DMS153 treated with DMSO at 0.1 percent for 48 hours (cell line): ENCODE results near the gene SARS2.
"Not testable (repeated sequence)": the region's sequence is repeated elsewhere in the genome, so short reads cannot be mapped to it uniquely, and the experiment has no call there.

ENCODE experiments used
- DNase-seq: peaks from one replicate; lab custom pipeline; 2025; ENCODE audit not compliant: unreplicated experiment; lab: John Stamatoyannopoulos, UW

Gene SARS2

DNA sequence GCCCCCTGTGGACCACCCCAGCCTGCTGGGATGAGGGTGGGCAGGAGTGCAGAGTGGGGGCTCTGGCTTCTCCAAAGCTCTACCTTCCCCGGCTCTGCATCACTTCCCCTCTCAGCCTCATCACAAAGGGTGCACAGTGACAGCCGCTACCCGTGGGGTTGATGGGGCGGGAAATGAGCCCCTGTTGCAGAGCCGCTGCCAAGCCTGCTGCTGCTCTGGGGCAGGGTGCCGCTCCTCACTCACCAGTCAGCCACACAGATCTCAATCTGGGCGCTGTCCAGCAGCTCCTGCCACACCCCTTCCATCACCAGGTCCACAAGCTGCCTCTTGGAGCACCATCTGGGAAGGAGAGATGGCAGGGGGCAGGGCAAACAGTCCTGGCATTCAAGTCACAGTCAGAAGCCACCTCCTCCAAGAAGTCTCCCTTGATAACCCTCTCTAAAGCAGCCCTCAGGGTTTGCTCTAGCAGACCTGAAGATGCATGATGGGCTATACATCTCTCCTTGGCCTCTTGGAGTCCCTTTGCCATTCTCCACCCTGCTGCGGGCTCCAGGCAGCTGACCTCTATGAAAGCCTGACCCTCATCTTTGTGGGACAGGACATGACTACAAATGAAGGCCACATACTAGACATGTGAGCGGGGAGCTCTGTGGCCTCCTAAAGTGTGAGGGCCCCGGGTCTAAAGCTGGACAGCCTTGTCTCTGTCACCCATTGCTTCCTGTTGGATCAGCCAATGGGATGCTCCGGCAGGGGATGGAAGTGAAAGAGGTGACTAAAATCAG is 15.9 kb upstream of the SARS2 start:
- no peak for DNase-seq

DNA sequence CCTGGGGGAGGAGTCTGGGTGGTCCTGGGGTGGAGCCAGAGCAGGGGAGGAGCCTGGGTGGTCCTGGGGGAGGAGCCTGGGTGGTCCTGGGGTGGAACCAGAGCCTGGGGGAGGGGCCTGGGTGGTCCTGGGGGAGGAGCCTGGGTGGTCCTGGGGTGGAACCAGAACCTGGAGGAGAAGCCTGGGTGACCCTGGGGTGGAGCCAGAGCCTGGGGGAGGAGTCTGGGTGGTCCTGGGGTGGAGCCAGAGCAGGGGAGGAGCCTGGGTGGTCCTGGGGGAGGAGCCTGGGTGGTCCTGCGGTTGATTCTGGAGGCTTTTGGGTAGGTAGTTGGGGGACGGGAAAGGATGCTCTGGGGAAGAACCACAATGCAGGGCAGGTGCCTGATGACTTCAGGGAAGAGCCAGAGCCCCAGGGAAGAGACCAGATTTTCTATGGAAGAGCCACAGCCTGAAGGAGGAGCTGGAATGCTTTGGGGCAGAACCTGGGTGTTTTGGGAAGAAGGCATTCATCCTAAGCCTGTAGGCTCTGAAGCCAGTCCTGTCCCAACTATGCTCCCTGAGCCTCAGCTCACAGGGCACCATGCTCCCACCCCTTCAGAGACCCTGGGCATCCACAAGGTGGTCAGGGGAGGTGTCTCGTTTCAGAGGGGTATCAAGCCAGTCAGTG is 15.1 kb upstream of the SARS2 start:
- no peak for DNase-seq

- DNase-seq = no peak
Measured at GRCh38 chr19:38944981-38945506, 14.5 kb upstream of the SARS2 start.

DNA sequence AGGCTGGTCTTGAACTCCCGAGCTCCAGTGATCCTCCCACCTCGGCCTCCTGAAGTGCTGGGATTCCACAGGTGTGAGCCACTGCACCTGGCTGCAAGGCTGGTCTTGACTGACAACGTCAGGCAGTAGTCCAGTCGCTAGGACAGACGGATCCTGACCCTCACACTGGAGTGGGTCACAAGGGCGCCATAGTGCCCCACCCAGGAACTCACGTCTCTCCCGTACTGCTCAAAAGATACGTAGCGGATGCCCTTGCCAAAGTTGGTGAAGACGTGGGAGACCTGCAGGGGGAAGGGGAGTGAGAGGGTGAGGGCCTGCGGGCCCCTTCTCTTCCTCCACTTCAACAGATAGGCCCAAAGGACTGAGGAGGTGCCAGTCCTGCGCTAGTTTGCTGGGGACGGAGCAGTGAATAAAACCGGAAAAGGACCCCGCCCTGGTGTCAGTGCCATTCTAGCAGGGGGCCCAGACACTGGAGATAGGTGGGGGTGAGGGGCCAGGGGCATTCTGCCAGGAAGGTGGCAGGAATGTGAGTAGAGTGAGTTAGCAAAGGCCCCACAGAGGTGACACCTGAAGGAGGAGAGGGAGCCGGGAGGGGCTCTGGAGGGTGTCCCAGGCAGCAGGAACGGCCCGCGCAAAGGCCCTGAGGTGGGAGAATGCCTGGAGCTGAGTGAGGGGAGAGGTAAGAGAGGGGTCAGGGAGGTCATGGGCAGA is 12.1 kb upstream of the SARS2 start:
- no peak for DNase-seq

- no peak for DNase-seq
Measured at GRCh38 chr19:38941979-38942378, 11.4 kb upstream of the SARS2 start.

- DNase-seq = not testable (repeated sequence)
Measured at GRCh38 chr19:38941466-38941865, 10.9 kb upstream of the SARS2 start.

- DNase-seq = no peak
Measured at GRCh38 chr19:38939957-38940356, 9.4 kb upstream of the SARS2 start.

DNA sequence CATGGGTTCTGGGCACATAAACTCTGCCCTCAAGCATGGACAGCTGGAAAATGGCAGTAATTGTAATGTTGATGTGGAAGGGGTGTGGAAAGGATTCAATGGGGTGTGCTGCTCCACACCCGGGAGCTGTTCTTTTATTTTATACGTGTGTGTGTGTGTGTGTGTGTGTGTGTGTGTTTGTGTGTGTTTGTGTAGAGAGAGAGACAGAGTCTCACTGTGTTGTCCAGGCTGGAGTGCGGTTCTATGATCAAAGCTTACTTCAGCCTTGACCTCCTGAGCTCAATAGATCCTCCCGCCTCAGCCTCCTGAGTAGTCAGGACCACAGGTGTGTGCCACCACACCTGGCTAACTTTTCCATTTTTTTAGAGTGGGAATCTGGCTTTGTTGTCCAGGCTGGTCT is 3.0 kb upstream of the SARS2 start:
- no peak for DNase-seq

DNA sequence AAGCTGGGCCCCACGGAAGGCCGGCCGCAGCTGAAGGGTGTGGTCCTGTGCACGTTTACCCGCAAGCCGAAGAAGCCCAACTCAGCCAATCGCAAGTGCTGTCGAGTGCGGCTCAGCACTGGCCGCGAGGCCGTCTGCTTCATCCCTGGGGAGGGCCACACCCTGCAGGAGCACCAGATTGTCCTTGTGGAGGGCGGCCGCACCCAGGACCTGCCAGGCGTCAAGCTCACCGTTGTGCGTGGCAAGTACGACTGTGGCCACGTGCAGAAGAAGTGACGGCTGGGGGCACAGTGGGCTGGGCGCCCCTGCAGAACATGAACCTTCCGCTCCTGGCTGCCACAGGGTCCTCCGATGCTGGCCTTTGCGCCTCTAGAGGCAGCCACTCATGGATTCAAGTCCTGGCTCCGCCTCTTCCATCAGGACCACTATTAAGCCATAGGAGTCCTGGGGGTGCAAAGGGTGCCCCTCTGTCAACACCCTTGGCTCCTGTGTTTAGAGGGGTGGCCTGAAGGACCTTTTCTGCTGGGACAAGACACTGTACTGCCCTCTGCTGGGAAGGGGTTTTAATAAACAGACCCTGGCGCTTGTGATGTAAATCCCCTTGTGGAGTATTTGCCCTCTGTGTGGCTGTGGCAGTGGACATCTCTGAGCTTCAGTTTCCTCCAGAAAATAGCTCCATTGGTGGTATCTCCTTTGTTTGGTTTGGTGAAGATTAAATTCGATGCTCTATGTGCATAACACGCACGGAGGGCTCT is 2.0 kb upstream of the SARS2 start:
- no peak for DNase-seq

- no peak for DNase-seq
Measured at GRCh38 chr19:38931521-38931793, 894 bp upstream of the SARS2 start.

DNA sequence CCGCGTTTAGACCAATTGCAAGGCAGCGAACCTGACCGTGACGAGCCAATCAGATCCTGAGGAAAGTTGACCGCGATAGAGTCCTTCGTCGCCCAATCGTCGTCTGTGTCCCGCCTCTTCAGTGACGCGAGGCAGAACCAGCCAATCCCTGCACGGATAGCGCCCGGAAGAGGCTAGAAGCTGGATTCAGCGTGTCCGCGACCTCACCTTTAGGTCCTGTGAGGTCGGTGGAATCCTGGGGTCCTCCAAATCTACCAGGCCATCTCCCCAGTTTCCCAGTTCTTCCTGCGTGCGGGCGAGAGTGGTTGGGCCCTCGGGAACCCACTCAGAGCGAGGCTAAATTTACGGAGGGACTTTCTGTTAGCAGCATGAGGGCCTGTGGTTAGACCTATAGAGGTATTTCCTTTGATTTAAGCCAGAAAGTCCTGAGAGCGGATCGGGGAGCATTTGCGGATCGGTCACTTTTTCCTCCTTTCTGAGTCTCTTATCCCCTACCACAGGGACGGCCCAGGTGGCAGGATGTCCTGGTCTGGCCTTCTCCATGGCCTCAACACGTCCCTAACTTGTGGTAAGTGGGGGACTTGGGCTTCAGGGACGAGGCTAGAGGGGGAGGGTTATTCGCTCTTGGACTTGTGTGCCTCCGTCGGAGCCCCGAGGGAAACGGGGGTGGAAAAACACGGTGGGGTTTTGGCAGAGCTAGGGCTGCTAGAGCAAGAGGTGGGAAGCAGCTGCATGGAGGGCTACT is 385 bp upstream of the SARS2 start, which contains the start of gene MRPS12:
Gene MRPS12, plus strand, starts transcription at position 169 of the 745 bp plus-strand sequence. Its CDS starts 351 bp downstream, at position 520.
- peak; percentile 96 for DNase-seq

GRCh38 chr19:38928391-38929001 is 2.1 kb downstream of the SARS2 start:
- DNase-seq = no peak

DNA sequence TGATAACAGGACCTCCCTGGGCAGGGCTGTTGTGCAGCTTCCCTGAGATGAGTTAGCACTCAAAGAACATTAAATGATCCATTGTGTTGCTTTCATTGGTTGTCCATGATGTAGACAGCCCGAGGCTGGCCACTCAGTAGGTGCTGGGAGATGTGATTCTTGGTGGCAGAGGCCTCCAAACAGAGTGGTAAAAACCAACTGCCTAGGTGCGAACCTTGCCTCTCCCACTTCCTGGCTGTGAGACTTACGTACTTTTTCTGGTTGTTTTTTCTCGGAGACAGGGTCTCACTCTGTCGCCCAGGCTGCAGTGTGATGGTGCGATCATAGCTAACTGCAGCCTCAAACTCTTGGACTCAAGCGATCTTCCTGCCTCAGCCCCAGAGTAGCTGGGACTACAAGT is 6.2 kb downstream of the SARS2 start:
- DNase-seq = no peak

GRCh38 chr19:38922482-38922881 is 8.1 kb downstream of the SARS2 start:
- no peak for DNase-seq

DNA sequence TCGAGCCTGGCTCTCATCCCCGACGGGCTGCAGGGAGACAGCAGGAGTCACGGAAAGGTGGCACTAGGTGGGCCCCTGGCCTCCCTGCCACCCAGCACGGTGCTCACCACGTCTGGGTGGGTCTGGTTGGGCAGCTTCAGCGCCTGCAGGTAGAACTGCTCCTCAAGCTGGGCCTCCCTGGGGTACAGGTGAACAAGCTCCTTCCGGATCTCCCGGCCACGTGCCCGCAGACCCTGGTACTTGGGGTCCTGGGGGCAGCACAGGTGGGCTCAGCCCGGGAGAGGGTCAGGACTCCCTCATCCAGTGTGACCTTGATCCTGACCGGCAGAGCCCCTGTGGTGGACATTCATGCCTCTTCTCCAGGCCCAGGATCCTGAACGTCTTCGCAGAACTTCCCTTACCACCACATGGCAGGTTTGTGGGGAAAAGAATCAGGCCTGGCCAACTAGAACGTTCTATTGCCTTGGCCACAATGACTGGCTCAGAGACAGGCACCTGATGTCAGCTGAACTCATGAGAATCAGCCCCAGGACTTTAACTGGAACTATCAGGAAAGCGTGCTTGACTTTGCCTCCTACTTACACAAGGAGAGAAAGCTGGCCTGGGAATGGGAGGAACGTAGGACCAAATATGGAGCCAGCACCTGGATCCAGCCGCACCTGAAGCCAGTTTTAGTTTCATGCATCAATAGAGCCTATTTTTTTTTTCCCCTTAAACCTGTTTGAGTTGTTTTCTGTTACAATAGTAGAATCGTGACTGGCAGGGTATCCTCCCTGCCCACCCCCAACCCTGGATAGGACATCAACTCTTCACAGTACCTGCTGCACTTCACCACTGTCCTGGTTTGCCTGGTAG is 8.9 kb downstream of the SARS2 start:
- no peak for DNase-seq

GRCh38 chr19:38920602-38921419 is 9.8 kb downstream of the SARS2 start:
- DNase-seq = no peak

DNA sequence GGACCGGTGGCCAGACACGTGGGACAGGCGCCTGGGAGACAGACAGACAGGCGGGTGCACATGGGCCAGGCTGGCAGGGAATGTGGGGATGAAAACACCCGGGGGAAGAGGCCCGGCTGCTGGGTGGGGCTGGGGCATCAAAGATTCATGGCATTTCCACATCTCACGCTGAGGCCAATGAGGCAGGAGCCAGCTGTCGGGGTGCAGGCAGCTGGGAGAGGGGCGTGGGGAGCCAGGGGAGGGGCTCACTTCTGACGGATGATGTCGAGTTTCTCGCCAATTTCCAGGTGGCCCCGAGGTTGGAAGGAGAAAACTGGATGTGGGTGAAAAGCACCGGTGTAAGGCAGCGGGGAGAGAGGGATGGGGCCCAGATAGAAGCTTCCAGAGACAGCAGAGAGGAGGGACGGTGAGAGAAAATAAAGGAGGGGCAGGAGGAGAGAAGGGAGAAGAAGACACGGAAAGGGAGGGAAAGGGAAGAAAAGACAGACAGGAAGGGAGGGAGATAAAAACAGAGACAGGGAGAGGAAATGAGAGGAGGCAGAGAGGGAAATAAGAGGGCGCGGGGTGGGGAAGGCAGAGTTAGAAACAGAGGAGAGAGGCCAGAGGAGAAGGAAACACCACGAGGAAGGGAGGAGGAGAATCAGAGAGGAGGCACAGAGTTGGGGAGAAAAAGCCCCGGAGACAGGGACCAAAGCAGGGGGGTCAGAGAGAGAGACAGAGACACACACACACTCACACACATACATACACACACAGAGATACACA is 10.5 kb downstream of the SARS2 start:
- DNase-seq = no peak

DNA sequence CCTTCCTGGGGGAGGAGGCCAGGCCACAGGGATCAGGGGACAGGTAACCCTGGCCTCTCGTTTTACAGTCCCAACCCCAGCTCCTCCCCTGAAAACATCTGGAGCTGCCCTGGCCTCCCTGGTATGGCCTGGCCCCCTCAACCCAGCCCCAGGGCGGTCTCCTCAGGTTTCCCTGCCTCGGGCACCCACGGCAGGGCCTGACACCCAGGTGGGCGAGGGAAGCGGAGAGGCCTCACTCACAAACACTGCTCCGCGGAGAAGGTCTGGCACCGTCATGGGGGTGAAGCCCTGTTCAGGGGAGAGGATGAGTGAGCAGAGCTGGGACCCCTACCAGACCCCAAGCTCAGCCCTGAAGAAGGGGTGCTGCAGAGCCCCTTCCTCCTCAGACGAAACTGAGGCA is 12.0 kb downstream of the SARS2 start:
- no peak for DNase-seq
